Choroid plexus epithelial cell (primary cell): ENCODE data around the gene DOCK2.

Experiments
- DNase-seq: peaks from one replicate; pipeline ENCODE4 v3.0.0-alpha.2; 2010; ENCODE audit warnings: low read depth
- H3K4me3 ChIP-seq: 2 replicates; pipeline ENCODE4 v1.5.1; 2011; ENCODE audit warnings: low read depth, mild to moderate bottlenecking, control low read depth, low read length, moderate library complexity
- TF ChIP-seq, protein P1 (sequence below): conservative IDR thresholded peaks from 2 replicates; pipeline ENCODE4 v1.5.1; 2011; ENCODE audit warnings: low read depth, mild to moderate bottlenecking, control low read depth, inconsistent platforms, low read length, moderate library complexity

Gene DOCK2

DNA sequence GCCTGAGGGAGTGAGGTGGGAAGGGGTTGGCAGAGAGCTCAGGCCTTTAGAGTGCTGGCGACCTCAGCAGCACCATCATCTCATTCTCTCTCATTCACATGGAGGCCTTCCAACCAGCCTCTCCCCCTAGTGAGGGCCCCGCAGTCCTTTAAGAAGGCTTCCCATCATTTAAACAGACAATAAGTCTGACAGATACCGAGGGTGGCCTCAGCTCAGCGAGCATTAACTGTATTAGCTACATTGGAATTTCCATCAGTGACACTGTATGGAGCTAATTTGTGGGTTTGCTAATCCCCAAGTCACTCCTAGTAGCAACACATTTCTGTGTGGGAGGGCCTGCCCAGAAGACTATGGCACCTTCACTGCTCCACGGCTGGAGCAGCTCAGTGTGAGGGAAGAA lies 267.4 kb downstream of the DOCK2 start:
- no peak for DNase-seq
- TF ChIP-seq, protein P1, sequence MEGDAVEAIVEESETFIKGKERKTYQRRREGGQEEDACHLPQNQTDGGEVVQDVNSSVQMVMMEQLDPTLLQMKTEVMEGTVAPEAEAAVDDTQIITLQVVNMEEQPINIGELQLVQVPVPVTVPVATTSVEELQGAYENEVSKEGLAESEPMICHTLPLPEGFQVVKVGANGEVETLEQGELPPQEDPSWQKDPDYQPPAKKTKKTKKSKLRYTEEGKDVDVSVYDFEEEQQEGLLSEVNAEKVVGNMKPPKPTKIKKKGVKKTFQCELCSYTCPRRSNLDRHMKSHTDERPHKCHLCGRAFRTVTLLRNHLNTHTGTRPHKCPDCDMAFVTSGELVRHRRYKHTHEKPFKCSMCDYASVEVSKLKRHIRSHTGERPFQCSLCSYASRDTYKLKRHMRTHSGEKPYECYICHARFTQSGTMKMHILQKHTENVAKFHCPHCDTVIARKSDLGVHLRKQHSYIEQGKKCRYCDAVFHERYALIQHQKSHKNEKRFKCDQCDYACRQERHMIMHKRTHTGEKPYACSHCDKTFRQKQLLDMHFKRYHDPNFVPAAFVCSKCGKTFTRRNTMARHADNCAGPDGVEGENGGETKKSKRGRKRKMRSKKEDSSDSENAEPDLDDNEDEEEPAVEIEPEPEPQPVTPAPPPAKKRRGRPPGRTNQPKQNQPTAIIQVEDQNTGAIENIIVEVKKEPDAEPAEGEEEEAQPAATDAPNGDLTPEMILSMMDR = no peak
- no peak overlapping the region for H3K4me3 ChIP-seq

GRCh38 chr5:169905017-169905416 lies 267.9 kb downstream of the DOCK2 start:
- H3K4me3 ChIP-seq = no peak overlapping the region
- TF ChIP-seq, protein P1 = no peak
- DNase-seq = no peak

DNA sequence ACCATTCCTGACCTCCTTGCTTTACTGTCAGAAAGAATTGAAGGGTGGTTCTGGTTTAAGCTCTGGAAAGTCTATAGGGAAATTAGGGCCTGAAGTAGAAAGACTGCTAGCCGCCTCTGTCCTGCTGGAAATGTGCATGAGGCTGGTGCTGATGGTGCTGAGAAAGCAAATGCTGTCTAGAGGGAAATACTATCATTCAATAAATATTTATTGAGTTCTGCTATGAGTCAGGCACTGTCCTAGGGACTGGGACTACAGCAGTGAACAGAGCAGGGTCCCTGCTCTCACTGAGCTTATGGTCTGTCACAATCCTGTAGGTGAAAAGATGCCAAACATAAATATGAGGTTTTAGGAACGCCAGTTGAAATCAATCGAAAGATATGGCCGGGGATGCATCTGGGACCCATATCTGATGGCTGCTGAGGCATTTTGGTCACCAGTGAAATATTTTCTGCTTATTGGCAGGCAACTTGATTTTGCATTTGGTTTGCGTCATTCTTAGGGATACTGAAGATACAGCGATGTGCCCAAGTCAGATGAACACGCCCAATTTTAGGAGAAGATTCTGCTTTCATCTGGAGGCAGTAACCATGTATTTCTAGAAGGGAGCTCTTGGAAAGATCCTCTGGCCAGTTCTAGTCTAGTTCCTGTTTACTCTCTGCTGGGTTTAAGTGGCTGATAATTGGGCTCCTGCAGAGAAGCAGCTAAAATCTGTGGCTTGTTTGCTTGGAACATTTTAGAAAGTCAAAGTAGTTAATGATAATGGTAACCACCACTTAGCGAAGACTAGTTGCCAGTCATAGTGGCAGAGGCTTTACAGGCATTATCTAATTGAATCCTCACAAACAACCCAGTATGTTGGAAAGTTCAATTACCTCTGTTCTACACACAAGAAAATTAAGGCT lies 269.9 kb downstream of the DOCK2 start:
- DNase-seq = no peak
- TF ChIP-seq, protein P1 = no peak
- no peak overlapping the region for H3K4me3 ChIP-seq

- H3K4me3 ChIP-seq = no peak overlapping the region
Observed at GRCh38 chr5:169908864-169909263, 271.8 kb downstream of the DOCK2 start.

GRCh38 chr5:169909945-169910344 lies 272.9 kb downstream of the DOCK2 start:
- no peak for DNase-seq
- H3K4me3 ChIP-seq = no peak overlapping the region
- TF ChIP-seq, protein P1 = no peak

More at GRCh38 chr5:169908864-169909263, 271.8 kb downstream of the DOCK2 start:
- TF ChIP-seq, protein P1 = no peak
- DNase-seq = no peak

DNA sequence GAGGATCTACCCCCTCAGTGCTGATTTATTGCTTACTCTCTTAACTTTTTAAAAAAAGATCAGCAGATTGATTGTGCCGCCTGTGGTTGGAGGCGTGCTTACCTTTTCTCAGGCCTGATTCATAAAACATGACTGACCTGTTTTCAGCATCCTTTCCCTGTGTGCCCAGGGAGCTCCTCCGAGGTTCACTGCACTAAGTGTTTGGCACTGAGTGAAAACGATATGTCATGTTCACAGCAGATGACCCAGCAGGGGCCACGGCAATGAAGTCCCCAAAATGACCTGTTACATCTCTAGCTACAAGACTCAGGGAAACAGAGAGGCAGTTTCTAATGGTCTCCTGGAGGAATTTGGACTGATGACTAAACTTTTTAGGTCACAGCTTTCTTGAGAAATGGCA lies 273.3 kb downstream of the DOCK2 start:
- TF ChIP-seq, protein P1 = no peak
- no peak for DNase-seq
- no peak overlapping the region for H3K4me3 ChIP-seq
